Fibroblast of lung (primary cell): ENCODE data around the gene DEFB115. TPM values are rescaled to one million over a fixed set of nuclear protein-coding genes. Genes with fewer than 3 reads are reported as not detected.

Experiments
- DNase-seq, 2 donors: peaks; one replicate each; pipeline versions ENCODE4 v3.0.0 to v3.0.0-alpha.2; 2010; ENCODE audit warnings: low read depth in 2 of 2
- H2AFZ ChIP-seq: 2 replicates; pipeline ENCODE4 v1.5.1; 2012; ENCODE audit warnings: low read length, control low read depth, inconsistent platforms
- H3K27ac ChIP-seq: 2 replicates; pipeline ENCODE4 v1.5.1; 2011; ENCODE audit warnings: low read length, control low read depth; ENCODE audit not compliant: insufficient read depth
- H3K27me3 ChIP-seq: 2 replicates; pipeline ENCODE4 v1.5.1; 2011; ENCODE audit warnings: mild to moderate bottlenecking, low read length; ENCODE audit not compliant: control insufficient read depth, insufficient read depth
- H3K36me3 ChIP-seq: 2 replicates; pipeline ENCODE4 v1.5.1; 2011; ENCODE audit warnings: low read length; ENCODE audit not compliant: control insufficient read depth, insufficient read depth
- H3K4me1 ChIP-seq: 2 replicates; pipeline ENCODE4 v1.5.1; 2011; ENCODE audit warnings: low read length; ENCODE audit not compliant: control insufficient read depth, insufficient read depth; ENCODE audit errors: extremely low read depth
- H3K4me2 ChIP-seq: 2 replicates; pipeline ENCODE4 v1.5.1; 2011; ENCODE audit warnings: low read length, control low read depth; ENCODE audit not compliant: insufficient read depth; ENCODE audit errors: extremely low read depth
- H3K4me3 ChIP-seq, 4 experiments: fragments of 200-600 bp in 1 of 4; sonication (generic) in 1 of 4; replicated peaks in 1 of 4; 2 replicates each; pipeline ENCODE4 v1.5.1; 2011 to 2016; ENCODE audit warnings: low read length in 4 of 4, low read depth in 3 of 4, mild to moderate bottlenecking in 3 of 4, control low read depth in 2 of 4, inconsistent platforms in 1 of 4, mixed read lengths in 1 of 4; ENCODE audit not compliant: insufficient read depth in 1 of 4; ENCODE audit errors: control extremely low read depth in 1 of 4
- H3K79me2 ChIP-seq: 2 replicates; pipeline ENCODE4 v1.5.1; 2012; ENCODE audit warnings: mild to moderate bottlenecking, low read length, inconsistent platforms; ENCODE audit not compliant: control insufficient read depth, insufficient read depth
- H3K9ac ChIP-seq: 2 replicates; pipeline ENCODE4 v1.5.1; 2011; ENCODE audit warnings: mild to moderate bottlenecking, low read length, control low read depth; ENCODE audit not compliant: insufficient read depth
- H3K9me3 ChIP-seq: 2 replicates; pipeline ENCODE4 v1.5.1; 2012; ENCODE audit warnings: low read depth, low read length; ENCODE audit not compliant: control insufficient read depth, insufficient read depth
- H4K20me1 ChIP-seq: 2 replicates; pipeline ENCODE4 v1.5.1; 2011; ENCODE audit warnings: low read length; ENCODE audit not compliant: control insufficient read depth, insufficient read depth; ENCODE audit errors: extremely low read depth
- EZH2 ChIP-seq: IDR thresholded peaks from 2 replicates; pipeline ENCODE4 v1.5.1; 2012; ENCODE audit warnings: low read length, control low read depth, mild to moderate bottlenecking; ENCODE audit errors: missing control alignments
- polyA minus RNA-seq: library from RNA; depleted of rRNA, polyadenylated mRNA; stranded (reverse); fragments of >200 nt; gene quantifications from 2 replicates; pipeline ENCODE4 v1.2.3, GENCODE V29; 2011; ENCODE audit warnings: low replicate concordance
- polyA plus RNA-seq, 2 donors: library from polyadenylated mRNA; depleted of rRNA in 1 of 2; stranded (reverse) in 1 of 2; unstranded in 1 of 2; fragments of >200 nt; gene quantifications; 2 replicates each; pipeline ENCODE4 v1.2.1, GENCODE V29; 2011 to 2012; ENCODE audit warnings: missing spikeins in 1 of 2
- total RNA-seq: library from RNA; depleted of rRNA; stranded (reverse); fragments of >200 nt; gene quantifications from 2 replicates; pipeline ENCODE4 v1.2.1, GENCODE V29; 2014
- TF ChIP-seq, protein P1 (sequence below), 2 donors: IDR thresholded peaks in 1 of 2; conservative IDR thresholded peaks in 1 of 2; 1 replicate in 1 of 2; 2 replicates in 1 of 2; pipeline ENCODE4 v1.5.1; 2011 to 2012; ENCODE audit warnings: low read length in 2 of 2, control low read depth in 1 of 2, inconsistent platforms in 1 of 2, low read depth in 1 of 2, mild to moderate bottlenecking in 1 of 2

DEFB115 gene, protein sequence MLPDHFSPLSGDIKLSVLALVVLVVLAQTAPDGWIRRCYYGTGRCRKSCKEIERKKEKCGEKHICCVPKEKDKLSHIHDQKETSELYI
- total RNA-seq (not detected in 2 replicates), polyA plus RNA-seq (not detected in 2 replicates), polyA minus RNA-seq (not detected in 2 replicates)
- polyA plus RNA-seq (2012): not detected in 2 replicates

DNA sequence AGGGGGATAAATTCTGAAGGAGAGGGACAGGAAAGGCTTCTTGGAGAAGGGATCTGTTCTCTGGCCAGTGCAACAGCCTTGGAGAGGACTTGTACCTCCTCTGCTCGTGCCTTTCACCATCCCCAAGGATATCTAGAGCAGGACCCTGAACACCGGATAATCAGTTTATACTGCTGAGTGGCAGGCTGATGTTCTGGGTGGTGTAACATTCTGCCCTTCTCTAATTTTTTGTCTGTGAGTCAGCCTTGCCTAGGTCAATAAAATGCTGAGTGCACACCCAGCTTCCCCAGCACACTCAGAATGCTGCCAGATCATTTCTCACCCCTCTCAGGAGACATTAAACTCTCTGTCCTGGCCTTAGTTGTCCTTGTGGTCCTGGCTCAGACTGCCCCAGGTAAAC, at the start of gene DEFB115:
TSS of gene DEFB115 (plus strand) at position 301 of the 400 bp plus-strand sequence. CDS start at position 301, 0 bp downstream.
- Histone ChIP-seq H3K36me3 (no peaks in the 10 kb centered on the region), H3K4me2 (no peak within 1 kb of the TSS)
- TF ChIP-seq EZH2: no peak
- TF ChIP-seq, protein P1, sequence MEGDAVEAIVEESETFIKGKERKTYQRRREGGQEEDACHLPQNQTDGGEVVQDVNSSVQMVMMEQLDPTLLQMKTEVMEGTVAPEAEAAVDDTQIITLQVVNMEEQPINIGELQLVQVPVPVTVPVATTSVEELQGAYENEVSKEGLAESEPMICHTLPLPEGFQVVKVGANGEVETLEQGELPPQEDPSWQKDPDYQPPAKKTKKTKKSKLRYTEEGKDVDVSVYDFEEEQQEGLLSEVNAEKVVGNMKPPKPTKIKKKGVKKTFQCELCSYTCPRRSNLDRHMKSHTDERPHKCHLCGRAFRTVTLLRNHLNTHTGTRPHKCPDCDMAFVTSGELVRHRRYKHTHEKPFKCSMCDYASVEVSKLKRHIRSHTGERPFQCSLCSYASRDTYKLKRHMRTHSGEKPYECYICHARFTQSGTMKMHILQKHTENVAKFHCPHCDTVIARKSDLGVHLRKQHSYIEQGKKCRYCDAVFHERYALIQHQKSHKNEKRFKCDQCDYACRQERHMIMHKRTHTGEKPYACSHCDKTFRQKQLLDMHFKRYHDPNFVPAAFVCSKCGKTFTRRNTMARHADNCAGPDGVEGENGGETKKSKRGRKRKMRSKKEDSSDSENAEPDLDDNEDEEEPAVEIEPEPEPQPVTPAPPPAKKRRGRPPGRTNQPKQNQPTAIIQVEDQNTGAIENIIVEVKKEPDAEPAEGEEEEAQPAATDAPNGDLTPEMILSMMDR (conservative IDR thresholded peaks at IDR 0.05 in 1 of 2, IDR thresholded peaks at IDR 0.05 in 1 of 2; ENCODE audit: low read depth in 1 of 2, low read length in 2 of 2): no peak

DNA sequence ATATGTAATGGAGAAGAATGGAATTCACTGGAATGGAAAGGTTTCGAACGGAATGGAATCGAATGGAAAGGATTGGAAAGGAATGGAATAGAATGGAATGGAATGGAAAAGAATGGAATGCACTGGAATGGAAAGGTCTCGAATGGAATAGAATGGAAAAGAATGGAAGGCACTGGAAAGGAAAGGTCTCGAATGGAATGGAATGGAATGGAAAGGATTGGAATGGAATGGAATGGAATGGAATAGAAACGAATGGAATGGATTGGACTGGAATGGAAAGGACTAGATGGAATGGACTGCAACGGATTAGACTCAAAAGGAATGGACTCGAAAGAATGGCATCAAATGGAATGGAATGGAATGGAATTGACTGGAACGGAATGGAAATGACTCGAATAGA, 20.5 kb upstream of the DEFB115 start:
- Histone ChIP-seq H2AFZ (no peak overlapping the region), H3K4me3 (no peak overlapping the region), H3K4me1 (no peaks in the 10 kb centered on the region), H3K27me3 (no peaks in the 10 kb centered on the region), H3K4me2 (no peak overlapping the region), H3K9ac (no peak overlapping the region), H3K27ac (no peak overlapping the region), H4K20me1 (no peaks in the 10 kb centered on the region), H3K79me2 (no peaks in the 10 kb centered on the region), H3K9me3 (peaks cover 3% of the 10 kb centered on the region), H3K36me3 (no peaks in the 10 kb centered on the region)
- TF ChIP-seq EZH2: no peak
- TF ChIP-seq, protein P1 (conservative IDR thresholded peaks at IDR 0.05 in 1 of 2, IDR thresholded peaks at IDR 0.05 in 1 of 2; ENCODE audit: low read depth in 1 of 2, low read length in 2 of 2): no peak
- no peak for DNase-seq

More for the DNA sequence above, at the start of gene DEFB115:
- H4K20me1 ChIP-seq: no peaks in the 10 kb centered on the region
- no peaks in the 10 kb centered on the region for H3K27me3 ChIP-seq
- no peaks in the 10 kb centered on the region for H3K79me2 ChIP-seq
- H3K9me3 ChIP-seq: no peaks in the 10 kb centered on the region
- no peak for DNase-seq
- H3K4me1 ChIP-seq: no peaks in the 10 kb centered on the region
- H3K9ac ChIP-seq: no peak within 1 kb of the TSS
- no peak within 1 kb of the TSS for H3K27ac ChIP-seq
- H3K4me3 ChIP-seq: no peak within 1 kb of the TSS
- H2AFZ ChIP-seq: no peak within 1 kb of the TSS

DNA sequence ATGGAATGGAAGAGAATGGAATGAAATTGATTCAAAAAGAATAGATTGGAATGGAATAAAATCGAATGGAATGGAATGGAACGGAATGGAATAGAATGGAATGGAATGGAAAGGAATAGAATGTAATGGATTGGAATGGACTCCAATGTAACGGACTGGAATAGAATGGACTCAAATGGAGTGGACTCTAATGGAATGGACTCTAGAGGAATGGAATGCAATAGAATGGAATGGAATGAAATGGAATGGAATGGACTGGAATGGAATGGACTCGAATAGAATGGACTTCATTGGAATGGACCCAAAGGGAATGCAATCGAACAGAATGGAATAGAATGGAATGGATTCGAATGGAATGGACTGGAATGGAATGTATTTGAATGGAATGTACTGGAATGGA, 19.7 kb upstream of the DEFB115 start:
- Histone ChIP-seq H3K9ac (no peak overlapping the region), H3K4me3 (no peak overlapping the region), H3K36me3 (no peaks in the 10 kb centered on the region), H3K9me3 (peaks cover 3% of the 10 kb centered on the region), H3K4me1 (no peaks in the 10 kb centered on the region), H3K27me3 (no peaks in the 10 kb centered on the region), H4K20me1 (no peaks in the 10 kb centered on the region), H3K27ac (no peak overlapping the region), H2AFZ (no peak overlapping the region), H3K4me2 (no peak overlapping the region), H3K79me2 (no peaks in the 10 kb centered on the region)
- no peak for DNase-seq
- TF ChIP-seq, protein P1 (conservative IDR thresholded peaks at IDR 0.05 in 1 of 2, IDR thresholded peaks at IDR 0.05 in 1 of 2; ENCODE audit: low read depth in 1 of 2, low read length in 2 of 2): no peak
- TF ChIP-seq EZH2: no peak
